ENCODE measurements around the gene MMGT1.

GRCh38 chrX:135923353-135923752, 50.4 kb downstream of the MMGT1 start:
- TF ChIP-seq CTCF (IDR thresholded peaks at IDR 0.05) (no peak), POLR2A (IDR thresholded peaks at IDR 0.05) (no peak)
